GM19099 (cell line): ENCODE data around the gene PACRG.

Experiments used
- POLR2A ChIP-seq: IDR thresholded peaks from 3 replicates; pipeline ENCODE4 v1.6.1; 2011; ENCODE audit warnings: low read depth; ENCODE audit not compliant: insufficient read length; ENCODE audit errors: extremely low read depth

PACRG gene

DNA sequence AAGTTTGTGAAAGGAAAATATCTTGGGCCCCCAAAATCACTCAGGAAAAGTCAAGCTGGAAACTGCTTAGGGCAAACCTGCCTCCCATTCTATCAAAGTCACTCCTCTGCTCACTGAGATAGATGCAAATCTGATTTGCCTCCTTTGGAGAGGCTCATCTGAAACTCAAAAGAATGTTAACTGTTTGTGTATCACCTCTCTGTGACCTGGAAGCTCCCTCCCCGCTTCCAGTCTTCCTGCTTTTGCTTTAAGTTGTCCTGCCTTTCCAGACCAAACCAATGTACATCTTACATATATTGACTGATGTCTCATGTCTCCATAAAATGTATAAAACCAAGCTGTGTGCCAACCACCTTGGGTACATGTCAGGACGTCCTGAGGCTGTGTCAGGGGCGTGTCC, 355.4 kb downstream of the PACRG start:
- no peak for TF ChIP-seq POLR2A

DNA sequence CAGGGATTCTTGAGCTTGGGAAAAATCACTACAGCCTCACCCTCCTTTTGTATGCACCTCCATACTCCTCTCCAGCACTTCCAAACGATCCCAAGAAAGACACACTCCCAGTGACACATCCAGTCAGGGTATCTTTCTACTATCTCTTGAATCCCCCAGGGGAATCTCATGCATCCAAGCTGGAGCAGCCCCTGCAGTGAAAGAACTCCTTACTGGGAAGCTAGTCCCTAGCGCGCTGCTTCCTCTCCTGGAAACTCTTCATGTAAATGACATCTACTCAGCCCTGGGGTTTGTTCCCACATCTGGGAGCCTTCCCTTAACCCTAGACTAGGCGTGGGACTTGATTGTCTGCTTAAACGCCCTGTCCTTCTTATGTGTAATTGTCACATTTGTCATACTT, 357.7 kb downstream of the PACRG start:
- TF ChIP-seq POLR2A, result no peak

DNA sequence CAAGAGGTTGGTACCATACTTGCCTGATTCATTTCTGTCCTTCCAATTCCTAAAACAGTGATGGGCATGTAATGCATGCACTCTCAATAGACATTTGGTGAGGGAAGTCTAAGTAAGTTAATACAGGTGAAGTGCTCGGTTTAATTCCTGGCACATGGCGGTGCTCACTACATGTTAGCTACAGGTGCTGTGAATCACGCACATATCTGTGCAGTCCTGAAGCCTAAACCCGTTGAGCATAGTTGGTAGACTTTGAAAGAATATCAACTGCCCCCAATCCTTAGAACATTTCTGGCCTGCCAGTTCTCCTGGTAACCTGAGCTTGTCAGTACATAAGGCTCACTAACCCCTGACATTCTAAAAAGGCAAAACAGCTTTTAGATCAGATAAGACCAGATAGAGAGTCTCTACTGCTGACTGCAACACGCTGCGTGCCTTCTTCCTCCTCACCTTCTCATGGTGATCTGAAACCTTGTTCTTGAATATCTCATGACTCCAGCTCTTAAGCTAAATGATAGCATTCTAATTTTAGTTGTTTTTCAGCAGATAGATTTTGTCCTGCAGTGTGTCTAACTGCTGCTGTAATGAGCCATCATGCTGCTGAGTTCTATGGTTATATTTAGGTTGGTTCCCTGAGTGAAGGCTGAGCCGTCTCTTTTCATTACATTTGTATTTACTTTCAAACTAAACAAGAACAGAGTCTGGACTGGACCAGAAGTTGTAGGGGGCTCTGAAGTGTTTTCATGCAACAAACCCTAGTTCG, 358.3 kb downstream of the PACRG start:
- TF ChIP-seq POLR2A, result no peak

DNA sequence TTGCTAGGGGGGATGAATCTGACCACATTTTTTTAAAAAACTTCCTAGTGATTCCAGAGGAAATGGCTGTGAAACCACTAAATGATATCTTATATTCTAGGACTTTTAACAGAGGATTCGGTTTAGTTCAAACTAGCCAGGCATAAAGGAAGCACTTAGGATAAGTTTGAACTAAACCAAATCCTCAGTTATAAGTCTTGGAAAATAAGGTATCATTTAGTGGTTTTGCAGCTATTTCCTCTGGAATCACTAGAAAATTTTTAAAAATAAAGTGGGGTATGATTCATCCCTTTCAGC, 358.8 kb downstream of the PACRG start:
- TF ChIP-seq POLR2A, result no peak

DNA sequence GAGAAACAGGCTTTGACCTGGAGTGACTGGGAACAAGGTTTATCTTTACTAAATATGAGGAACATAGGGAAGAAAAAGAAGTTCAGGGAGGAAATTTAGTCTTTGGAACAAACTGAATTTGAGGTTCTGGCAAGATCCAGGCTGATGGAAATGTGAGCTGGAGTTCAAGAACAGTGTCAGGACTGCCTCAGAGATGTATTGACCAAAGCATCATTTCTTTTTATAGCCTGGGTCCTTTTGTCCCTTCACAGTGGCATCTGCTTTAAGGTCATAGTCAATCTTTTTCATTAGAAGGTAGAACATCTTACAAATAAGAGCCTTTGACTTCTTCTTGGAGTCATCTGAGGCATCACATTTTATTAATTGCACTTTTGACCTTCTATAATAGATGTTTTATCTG, 360.2 kb downstream of the PACRG start:
- TF ChIP-seq POLR2A, result no peak

DNA sequence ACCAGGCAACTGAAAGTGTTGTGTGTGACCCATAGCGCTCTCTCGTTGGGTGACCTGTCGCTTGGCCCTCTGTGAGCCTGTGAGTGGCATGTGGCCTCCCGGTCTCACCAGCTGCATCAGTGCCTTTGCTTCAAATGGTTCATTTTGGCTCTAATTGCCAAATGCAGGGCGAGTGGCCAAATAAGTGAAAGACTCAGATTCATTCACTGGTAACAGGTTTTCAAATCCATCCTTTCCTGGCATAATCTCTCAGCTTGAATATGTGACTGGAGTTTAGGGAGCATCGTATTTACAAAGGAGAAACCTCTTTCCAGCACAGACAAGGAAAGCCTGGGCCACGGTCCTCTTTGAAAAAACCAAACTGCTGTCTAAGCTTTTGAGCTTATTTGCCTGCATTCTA, 365.1 kb downstream of the PACRG start:
- no peak for TF ChIP-seq POLR2A

DNA sequence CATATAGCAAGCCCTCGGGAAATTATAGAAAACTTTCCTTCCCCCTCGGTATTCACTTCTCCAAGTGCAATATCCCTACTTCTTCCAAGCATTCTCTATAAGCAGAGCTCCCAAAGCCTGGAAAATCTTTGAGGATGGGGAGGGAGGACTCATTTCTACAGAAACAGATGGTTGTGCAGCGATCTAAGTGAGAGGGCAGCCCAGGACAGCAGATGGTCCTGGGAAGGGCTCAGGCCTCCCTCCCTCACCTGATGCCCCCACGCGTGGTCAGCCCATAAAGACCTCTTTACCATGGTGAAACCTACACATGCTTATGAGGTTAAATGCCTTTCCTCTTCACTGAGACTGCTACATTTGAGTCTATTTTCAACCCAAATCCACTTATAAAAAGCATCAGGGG, 367.1 kb downstream of the PACRG start:
- no peak for TF ChIP-seq POLR2A

DNA sequence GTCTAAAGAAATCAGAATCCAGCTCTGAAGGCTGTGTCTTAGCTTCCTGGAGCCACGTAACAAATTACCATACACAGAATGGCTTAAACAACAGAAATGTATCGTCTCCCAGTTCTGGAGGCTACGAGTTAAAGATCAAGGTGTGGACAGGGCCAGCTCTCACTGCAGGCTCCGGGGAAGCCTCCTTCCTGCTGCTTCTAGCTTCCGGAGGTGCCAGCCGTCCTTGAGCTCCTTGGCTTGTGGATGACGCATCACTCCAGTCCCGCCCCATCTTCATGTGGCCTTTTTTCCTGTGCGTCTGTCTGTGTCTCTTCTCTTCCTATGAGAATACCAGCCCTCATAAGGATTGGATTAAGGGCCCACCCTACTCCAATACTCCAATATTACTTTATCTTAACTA, 367.6 kb downstream of the PACRG start:
- no peak for TF ChIP-seq POLR2A

DNA sequence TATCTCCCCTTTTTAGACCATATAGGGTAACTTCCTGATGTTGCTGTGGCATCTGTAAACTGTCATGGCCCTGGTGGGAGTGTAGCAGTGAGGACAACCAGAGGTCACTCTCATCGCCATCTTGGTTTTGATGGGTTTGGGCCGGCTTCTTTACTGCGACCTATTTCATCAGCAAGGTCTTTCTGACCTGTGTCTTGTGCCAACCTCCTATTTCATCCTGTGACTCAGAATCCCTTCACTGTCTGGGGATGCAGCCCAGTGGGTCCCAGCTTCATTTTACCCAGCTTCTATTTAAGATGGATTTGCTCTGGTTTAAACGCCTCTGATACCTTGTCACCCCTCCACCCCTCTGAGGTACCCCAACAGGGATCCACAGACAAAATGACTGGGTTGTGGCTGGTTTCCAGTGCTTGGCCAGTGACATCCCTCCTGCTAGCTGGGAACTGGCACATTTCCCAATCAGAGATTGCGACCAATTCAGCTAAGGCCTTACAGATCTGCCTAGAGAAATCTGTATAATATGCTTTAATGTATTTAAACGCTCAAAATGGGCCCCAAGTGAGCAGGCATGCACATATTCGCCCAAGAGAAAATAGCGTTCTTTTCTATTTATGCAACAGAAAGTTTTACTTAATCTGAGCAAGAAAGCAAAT, 371.2 kb downstream of the PACRG start:
- TF ChIP-seq POLR2A, result no peak

DNA sequence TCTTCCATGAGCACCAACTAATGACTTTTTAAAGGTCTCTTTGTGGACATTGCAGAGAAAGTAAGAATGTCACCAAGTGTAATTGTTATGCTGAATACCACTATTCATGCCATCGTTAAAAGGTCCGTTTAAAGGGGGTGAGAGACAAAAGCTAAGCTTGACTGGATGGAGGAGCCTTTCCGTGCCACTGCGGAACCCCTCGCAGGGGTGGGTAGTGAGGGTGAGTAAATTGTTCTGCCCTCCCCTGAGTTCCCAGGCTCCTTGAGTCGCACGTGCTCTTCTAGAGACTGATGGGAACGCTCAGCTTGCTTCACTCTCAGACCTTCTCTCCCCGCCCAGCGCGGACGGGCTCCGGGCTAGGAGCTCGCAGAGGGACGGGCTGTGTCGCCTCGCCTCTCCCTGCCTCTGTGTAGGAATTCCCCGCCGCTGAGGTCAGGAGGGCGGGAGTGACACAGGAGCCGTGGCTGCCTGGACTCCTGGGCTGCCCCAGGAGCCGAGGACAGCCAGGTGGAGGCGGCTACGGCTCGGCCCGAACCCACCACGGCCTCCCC, 371.9 kb downstream of the PACRG start:
- no peak for TF ChIP-seq POLR2A

DNA sequence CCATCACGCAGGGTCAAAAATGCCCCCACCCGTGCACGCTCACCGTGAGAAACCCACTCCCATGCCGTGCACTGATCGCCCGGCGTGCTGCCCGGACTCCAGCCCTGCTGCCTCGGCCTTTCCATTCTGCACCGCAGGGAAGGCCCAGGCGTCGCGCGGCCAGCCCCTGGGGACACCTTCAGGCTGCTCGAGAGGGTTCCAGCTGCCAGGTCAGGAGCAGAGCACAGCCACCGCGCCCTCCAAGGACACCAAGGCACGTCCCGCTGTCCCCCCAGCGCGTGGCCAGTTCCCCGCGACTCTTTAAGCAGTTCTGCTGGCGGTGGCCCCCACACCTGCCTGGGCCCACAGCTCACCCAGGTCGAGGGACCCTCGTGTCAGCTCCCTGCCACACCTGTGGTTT, 372.5 kb downstream of the PACRG start:
- TF ChIP-seq POLR2A, result no peak

DNA sequence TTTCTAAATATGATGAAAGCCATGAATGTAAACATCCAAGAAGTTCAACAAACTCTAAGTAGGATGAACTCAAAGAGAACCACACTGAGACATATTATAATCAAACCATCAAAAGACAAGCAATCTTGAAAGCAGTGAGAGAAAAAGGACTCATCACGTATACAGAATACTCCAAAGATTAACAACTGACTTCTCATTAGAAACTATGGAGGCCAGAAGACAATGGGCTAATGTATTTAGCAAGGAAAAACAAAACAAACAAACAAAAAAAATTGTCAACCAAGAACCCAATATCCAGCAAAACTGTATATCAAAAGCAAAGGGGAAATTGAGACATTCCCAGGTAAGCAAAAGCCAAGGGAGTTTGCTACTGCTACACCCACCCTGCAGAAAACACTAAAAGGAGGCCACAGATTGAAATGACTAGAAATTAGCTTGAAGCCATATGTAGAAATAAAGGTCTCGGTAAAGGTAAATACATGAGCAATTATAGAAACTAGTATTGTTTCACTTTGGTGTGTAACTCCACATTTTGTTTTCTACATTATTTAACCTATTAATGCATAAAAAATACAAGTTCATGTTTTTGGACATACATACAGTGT, 385.7 kb downstream of the PACRG start:
- no peak for TF ChIP-seq POLR2A

DNA sequence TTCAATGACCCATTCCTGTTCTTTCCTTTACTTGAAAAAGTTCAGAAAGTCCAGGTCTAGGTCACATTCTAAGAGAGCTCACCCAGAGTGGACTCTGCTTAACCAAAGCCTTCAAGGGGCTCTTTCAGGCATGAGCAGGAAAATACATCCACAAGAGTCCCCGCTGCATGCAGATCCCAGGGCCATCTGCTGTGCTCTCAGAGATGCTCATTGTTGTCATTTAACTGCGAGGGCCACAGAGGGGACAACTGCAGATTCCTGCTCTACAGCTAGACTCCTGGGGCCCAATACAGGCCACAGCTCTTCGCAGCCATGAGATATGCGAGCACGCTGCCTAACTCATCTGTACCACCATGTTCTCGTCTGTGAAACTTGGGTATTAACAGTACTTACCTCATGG, 391.2 kb downstream of the PACRG start:
- TF ChIP-seq POLR2A, result no peak

DNA sequence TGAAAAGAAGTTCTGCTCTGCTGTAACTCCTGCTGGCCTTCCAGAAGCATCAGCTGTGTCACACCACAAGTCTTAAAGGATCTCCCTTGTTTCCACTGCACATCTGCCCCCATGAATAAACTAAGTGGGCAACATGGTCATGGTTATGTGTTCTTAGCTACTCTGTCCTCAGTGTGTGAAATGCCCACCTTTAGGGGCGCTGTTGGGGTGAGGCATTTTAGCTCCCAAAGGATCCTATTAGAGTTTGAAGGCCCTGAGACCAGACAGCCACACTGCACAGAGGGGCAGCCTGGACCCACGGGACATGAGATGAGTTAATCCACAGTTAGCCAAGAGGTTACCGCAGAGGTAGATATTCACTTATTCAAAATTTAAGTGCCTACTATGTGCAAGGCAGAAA, 392.4 kb downstream of the PACRG start:
- TF ChIP-seq POLR2A, result no peak

DNA sequence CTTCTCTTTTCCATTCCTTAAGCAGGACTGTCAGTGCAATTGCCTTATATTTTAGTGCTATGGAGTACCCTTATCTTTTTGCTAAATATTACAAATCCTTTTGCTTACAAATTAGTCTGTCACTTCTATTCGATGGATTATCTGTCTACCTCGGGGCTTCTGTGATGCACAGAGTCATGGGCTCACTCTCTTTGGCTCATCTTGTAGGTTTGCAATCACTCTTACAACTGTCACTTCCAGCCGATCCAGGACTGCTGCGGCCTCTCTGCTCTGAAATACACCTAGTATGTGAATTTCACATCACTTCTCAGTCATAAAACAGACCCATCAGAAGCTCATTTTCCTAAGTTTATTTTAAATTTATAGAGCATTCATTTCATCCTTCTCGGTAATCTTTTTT, 393.5 kb downstream of the PACRG start:
- TF ChIP-seq POLR2A, result no peak

DNA sequence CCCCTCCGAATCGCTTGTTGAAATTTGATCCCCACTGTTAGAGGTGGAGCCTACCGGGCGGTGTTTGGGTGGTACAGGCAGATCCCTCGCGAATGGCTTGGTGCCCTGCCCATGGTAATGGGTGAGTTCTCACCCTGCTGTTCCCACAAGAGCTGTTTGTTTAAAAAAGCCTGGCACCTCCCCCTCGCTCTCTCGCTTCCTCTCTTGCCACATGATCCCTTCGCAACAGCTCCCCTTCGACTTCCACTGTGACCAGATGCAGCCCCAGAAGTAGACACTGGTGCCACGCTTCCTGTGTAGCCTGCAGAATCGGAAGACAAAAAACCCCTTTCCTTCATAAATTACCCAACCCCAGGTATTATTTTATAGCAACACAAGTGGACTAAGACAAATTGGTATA, 394.6 kb downstream of the PACRG start:
- TF ChIP-seq POLR2A, result no peak
